Measurements from ENCODE around the gene TWIST1.

The TWIST1 gene

DNA sequence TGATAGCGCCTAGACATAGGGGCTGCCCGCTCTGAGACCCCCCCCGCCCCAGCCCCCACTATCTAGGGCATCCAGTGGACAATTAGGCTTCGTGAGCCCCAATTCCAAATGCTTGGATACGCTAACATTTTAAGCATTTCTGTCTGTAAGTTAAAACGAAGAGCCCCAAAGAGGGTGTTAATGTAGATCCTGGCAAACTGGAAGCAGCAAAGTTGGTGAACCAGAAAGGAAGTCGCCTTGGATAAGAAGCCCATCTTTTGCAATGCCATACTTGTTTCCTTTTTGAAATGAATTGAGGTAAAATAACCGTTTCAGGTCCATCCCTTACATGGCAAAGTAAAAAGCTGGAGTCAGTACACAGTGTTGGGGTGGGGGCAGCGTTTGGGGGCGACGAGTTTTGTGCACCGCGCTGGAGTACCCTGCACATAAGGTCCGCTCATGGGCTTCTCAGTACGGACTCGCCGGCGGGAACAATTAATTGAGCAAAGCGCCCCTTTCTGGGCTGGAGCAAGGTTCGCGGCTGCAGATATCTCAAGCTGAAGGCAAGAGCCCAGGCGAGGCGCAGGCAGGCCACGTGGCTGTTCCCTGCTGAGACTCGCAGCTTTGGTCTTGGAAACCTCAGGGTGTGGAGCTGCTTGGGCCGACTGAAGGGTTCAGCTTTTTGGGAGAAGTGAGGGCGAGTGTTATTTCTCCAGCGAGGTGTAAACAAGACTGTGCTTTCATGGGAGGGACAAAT is 1.4 kb upstream of the TWIST1 start:
- Mint-ChIP-seq H3K36me3 (no peaks in the 10 kb centered on the region), H3K27ac (no peak overlapping the region), H3K4me3 (no peak overlapping the region), H3K27me3 (peaks cover 56 to 72% of the 10 kb centered on the region in 2 donors), H3K4me1 (peaks cover 7 to 15% of the 10 kb centered on the region in 2 donors), H3K9me3 (no peaks in the 10 kb centered on the region)
- DNase-seq (no peak), ATAC-seq (replicated peaks) (no peak)

- Mint-ChIP-seq H3K4me1 (peaks cover 7 to 15% of the 10 kb centered on the region in 2 donors), H3K36me3 (no peaks in the 10 kb centered on the region), H3K9me3 (no peaks in the 10 kb centered on the region), H3K27ac (no peak overlapping the region), H3K4me3 (peak overlapping the region; percentile 73 to 77), H3K27me3 (peaks cover 51 to 72% of the 10 kb centered on the region in 2 donors)
- peak; percentile 21 to 52 for ATAC-seq (replicated peaks)
- no peak for DNase-seq
These were observed 603 bp upstream of the TWIST1 start for GRCh38 chr7:19117870-19118608.

DNA sequence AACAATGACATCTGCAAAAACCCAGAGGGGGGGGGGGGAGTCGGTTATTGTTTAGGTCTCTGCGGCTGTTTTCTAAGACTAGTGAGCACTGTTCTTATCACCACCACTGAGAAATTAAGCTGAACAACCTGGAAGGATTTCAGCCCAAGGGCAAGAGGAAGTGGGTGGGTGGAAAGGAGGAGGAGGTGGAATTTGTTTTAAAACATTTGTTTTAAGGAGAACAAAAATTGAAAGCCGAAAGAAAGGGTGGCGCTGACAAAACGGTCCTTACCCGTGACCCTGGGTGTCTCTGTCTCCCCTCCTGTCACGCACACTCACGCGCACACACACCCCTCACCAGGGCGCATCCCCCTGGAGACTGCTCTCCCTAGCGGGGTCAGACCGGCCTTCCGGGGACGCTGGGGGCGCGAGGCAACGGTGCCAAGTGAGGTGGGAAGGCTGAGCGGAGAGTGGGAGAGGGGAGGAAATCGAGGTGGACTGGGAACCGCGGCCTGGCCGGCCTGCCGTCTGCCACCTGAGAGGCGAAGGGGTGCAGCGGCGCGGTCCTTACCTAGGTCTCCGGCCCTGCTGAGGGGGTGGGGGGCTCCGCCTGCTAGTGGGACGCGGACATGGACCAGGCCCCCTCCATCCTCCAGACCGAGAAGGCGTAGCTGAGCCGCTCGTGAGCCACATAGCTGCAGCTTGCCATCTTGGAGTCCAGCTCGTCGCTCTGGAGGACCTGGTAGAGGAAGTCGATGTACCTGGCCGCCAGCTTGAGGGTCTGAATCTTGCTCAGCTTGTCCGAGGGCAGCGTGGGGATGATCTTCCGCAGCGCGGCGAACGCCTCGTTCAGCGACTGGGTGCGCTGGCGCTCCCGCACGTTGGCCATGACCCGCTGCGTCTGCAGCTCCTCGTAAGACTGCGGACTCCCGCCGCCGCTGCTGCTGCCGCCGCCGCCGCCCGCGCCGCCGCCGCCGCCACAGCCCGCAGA is 1.0 kb downstream of the TWIST1 start:
- DNase-seq (no peak), ATAC-seq (replicated peaks) (peak; percentile 23 to 27)
- Mint-ChIP-seq H3K4me3 (peak overlapping the region; percentile 80 to 81), H3K4me1 (peaks cover 10 to 28% of the 10 kb centered on the region in 2 donors), H3K27me3 (peaks cover 56 to 75% of the 10 kb centered on the region in 2 donors), H3K27ac (no peak overlapping the region), H3K36me3 (no peaks in the 10 kb centered on the region), H3K9me3 (no peaks in the 10 kb centered on the region)

DNA sequence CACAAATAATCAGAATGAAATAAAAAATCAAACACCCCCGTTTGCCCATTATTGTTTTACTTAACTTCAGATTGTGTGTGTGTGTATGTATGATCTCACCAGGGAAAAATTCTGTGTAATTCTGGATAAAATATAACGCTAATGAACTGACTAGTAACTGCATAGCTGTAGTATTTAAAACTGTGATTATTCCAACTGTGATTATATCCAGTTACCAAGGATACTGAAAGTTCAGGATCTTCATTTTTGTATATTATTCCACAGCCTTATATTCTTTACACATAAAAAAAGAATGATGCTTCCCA is 2.9 kb downstream of the TWIST1 start:
- Mint-ChIP-seq H3K36me3 (no peaks in the 10 kb centered on the region), H3K9me3 (no peaks in the 10 kb centered on the region), H3K4me1 (peaks cover 10 to 34% of the 10 kb centered on the region in 2 donors), H3K27ac (no peak overlapping the region), H3K27me3 (peaks cover 60 to 75% of the 10 kb centered on the region in 2 donors), H3K4me3 (no peak overlapping the region)
- DNase-seq (no peak), ATAC-seq (replicated peaks) (no peak)

DNA sequence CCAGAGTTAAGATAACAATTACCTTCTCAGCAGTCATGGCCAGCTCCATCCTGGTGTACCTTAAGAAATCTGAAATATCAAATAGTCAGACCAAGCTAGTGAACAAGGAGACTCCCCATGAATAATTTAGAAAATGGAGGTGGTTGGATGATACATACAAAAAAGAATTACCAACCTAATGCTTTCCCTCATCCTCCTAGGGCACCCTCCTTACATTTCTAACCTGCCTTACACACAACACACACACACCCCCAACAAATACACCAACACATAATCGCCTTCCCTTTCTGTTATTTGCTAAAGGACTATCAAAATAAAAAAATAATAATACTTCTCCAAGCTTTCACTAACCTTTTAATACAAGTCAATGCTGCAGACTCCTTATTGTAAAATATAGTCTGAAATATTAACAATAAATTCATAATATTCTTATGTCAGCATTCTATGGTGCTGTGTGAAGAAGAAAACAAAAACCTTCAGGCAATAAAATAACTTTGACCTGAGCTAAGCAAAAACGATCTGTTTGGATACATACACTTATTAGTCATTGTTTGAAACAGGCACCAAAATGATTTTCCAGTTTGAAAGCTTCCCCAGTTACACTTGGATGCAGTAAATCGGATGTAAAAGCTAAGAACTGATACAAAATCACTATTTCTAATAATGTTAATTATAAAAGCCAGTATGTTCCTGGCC is 3.4 kb downstream of the TWIST1 start:
- no peak overlapping the region for H3K4me3 Mint-ChIP-seq

DNA sequence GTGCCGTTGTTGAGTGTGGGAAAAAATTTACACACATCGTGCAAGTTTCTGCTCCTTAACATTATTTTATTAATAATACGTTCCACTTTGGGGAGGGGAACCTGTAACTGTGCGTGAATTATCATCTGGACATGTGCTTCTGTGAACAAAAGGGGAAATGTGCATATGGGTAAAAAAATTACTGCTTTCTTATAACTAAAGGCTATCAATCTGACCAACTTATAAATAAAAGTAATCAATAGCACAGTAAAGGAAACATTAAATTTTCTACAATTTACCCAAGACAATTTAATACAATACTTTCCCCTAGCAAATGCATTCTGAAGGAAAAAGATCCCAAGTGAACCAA is 4.5 kb downstream of the TWIST1 start:
- Mint-ChIP-seq H3K27ac (no peak overlapping the region), H3K4me1 (peaks cover 11 to 34% of the 10 kb centered on the region in 2 donors), H3K9me3 (peaks cover 0 to 2% of the 10 kb centered on the region in 2 donors), H3K27me3 (peaks cover 66 to 77% of the 10 kb centered on the region in 2 donors), H3K4me3 (no peak overlapping the region), H3K36me3 (no peaks in the 10 kb centered on the region)
- ATAC-seq (replicated peaks) (no peak), DNase-seq (no peak)

More for the DNA sequence above, 3.4 kb downstream of the TWIST1 start:
- no peak for ATAC-seq (replicated peaks)
- peaks cover 63 to 77% of the 10 kb centered on the region in 2 donors for H3K27me3 Mint-ChIP-seq
- peaks cover 0 to under 1% of the 10 kb centered on the region in 2 donors for H3K9me3 Mint-ChIP-seq
- DNase-seq: no peak
- H3K27ac Mint-ChIP-seq: no peak overlapping the region
- H3K36me3 Mint-ChIP-seq: no peaks in the 10 kb centered on the region
- peaks cover 9 to 31% of the 10 kb centered on the region in 2 donors for H3K4me1 Mint-ChIP-seq

DNA sequence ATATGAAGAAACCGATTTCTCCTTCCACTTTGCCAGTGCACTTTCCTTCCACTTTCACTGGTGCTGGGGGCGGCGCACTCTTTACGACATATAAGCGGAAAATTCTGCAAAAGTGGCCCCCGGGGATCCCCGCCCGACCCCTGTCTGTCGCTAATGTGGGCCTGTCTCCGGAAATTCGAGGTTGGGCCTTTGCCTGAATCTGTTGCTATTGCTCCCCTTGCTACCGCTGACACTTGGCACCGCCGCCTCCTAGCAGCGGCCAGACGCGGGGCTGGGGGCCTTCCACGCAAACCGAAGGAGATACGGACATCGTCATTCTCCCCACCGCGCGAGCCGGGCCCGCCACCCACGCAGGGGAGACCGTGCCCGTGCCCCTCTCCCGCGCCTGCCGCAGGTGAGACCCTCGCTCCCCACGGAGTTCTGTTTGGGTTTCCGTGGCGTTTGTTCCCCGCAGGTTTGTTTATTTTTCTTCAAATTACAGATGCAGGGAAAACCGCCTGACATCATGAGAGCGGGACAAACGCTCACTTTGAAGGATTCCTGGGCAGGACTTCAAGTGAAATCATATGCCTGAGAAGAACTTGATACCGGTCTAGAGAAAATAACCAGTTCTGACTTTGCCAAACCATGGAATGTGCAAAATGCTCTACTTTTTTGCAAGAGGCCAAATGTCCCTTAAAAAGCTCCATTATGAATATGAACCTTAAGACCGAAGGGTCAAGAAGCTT is 5.0 kb downstream of the TWIST1 start:
- peaks cover 0 to 2% of the 10 kb centered on the region in 2 donors for H3K9me3 Mint-ChIP-seq
- no peak for ATAC-seq (replicated peaks)
- peaks cover 16 to 39% of the 10 kb centered on the region in 2 donors for H3K4me1 Mint-ChIP-seq
- peaks cover 72 to 81% of the 10 kb centered on the region in 2 donors for H3K27me3 Mint-ChIP-seq
- no peak overlapping the region for H3K27ac Mint-ChIP-seq
- no peak for DNase-seq
- H3K4me3 Mint-ChIP-seq: peak overlapping the region; percentile 41 to 58
- H3K36me3 Mint-ChIP-seq: no peaks in the 10 kb centered on the region

- ATAC-seq (replicated peaks) (no peak), DNase-seq (no peak)
- peak overlapping the region; percentile 29 to 58 for H3K4me3 Mint-ChIP-seq
- H3K27ac Mint-ChIP-seq: no peak overlapping the region
- H3K9me3 Mint-ChIP-seq: peaks cover 0 to 2% of the 10 kb centered on the region in 2 donors
- peaks cover 20 to 46% of the 10 kb centered on the region in 2 donors for H3K4me1 Mint-ChIP-seq
- no peaks in the 10 kb centered on the region for H3K36me3 Mint-ChIP-seq
- H3K27me3 Mint-ChIP-seq: peaks cover 78 to 89% of the 10 kb centered on the region in 2 donors
These were observed 5.8 kb downstream of the TWIST1 start for GRCh38 chr7:19111474-19112273.

DNA sequence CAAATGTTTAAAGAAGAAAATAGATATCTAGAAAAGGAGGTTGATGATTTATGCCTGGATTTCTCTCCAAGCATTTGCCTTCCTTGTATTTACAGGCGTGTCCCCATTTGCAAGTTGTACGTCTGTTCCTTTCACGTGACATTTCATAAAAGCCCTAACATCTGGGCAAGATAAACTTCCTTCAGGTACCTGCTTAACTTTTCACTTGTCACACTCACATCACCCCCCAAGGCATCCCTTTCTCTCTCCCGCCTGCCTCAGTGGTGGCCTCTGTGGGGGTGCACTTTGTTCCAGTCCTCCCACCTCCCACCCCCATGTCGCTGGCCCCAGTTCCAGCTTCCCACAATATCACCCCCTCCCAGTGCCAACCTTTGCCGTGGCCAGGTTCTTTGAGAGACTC is 6.7 kb downstream of the TWIST1 start:
- H3K27ac Mint-ChIP-seq: no peak overlapping the region
- H3K27me3 Mint-ChIP-seq: peaks cover 77 to 89% of the 10 kb centered on the region in 2 donors

DNA sequence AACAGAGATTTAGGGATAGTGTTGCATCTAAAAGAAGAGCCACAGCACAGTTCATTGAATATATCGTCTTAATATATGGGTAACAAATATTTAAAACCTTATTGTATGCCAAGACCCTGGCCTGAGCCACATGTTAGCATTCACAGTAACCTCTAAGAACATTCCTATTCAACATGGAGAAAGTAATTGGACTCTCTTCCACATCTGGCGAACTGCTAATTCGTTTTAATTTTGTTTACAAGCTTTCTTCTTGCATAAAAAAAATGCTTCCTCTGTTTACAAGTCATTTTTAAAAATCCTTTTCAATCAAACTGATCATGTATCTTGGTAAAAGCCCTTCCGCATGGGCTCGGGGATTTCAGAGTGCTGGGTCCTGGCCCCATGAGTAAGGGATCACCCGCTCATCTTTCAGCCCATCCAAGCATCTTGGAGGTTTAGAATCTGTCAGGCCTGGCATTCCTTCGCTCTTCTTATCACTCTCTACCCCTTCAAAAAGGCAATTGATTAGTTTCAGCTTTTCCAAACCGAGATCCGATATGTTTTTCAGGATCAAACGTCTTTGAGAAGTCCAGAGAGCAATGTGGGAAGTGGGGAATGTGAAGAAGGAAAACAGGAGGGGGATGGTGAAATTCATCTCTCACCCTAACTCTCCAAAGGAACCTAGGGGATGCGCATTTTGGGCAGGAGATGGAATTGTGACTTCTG is 7.3 kb downstream of the TWIST1 start:
- Mint-ChIP-seq H3K36me3 (no peaks in the 10 kb centered on the region), H3K4me1 (peaks cover 23 to 46% of the 10 kb centered on the region in 2 donors), H3K27me3 (peaks cover 77 to 92% of the 10 kb centered on the region in 2 donors), H3K27ac (no peak overlapping the region), H3K4me3 (no peak overlapping the region), H3K9me3 (peaks cover 0 to 2% of the 10 kb centered on the region in 2 donors)
- DNase-seq: no peak
- no peak for ATAC-seq (replicated peaks)

More for the DNA sequence above, 6.7 kb downstream of the TWIST1 start:
- DNase-seq (no peak), ATAC-seq (replicated peaks) (no peak)
- Mint-ChIP-seq H3K9me3 (peaks cover 0 to 2% of the 10 kb centered on the region in 2 donors), H3K36me3 (no peaks in the 10 kb centered on the region), H3K4me3 (no peak overlapping the region), H3K4me1 (peaks cover 23 to 46% of the 10 kb centered on the region in 2 donors)

- DNase-seq (no peak), ATAC-seq (replicated peaks) (no peak)
- H3K27me3 Mint-ChIP-seq: peaks cover 81 to 95% of the 10 kb centered on the region in 2 donors
- H3K9me3 Mint-ChIP-seq: peaks cover 0 to 2% of the 10 kb centered on the region in 2 donors
- H3K4me1 Mint-ChIP-seq: peaks cover 23 to 46% of the 10 kb centered on the region in 2 donors
- H3K36me3 Mint-ChIP-seq: no peaks in the 10 kb centered on the region
- H3K27ac Mint-ChIP-seq: no peak overlapping the region
- no peak overlapping the region for H3K4me3 Mint-ChIP-seq
These were observed 8.2 kb downstream of the TWIST1 start for GRCh38 chr7:19109000-19109946.

All from stimulated activated naive B cell treated with anti-CD40 and anti-IgM and Interleukin-4, amounts not matched to agents 10 μg/mL and 1 μg/mL and 100 μg/mL, for 72 hours (primary cell).